GM19463 (cell line): ENCODE measurements around the gene SPA17.

Source experiments
- ATAC-seq: cut with Tn5 transposase; IDR thresholded peaks from one replicate; pipeline ENCODE4 v1.9.1; 2021; ENCODE audit warnings: mild to moderate bottlenecking, moderate library complexity; ENCODE audit not compliant: unreplicated experiment

SPA17 gene

GRCh38 chr11:124722176-124722575, 48.5 kb downstream of the SPA17 start:
- ATAC-seq, result no peak

- peak; percentile 94 for ATAC-seq
Measured at GRCh38 chr11:124724979-124725718, 51.4 kb downstream of the SPA17 start.

GRCh38 chr11:124725719-124726105, 52.0 kb downstream of the SPA17 start:
- ATAC-seq, result no peak

- ATAC-seq, result no peak
Measured at GRCh38 chr11:124727474-124727873, 53.8 kb downstream of the SPA17 start.

- no peak for ATAC-seq
Measured at GRCh38 chr11:124728134-124728533, 54.4 kb downstream of the SPA17 start.

- no peak for ATAC-seq
Measured at GRCh38 chr11:124729571-124729970, 55.9 kb downstream of the SPA17 start.

GRCh38 chr11:124732230-124732629, 58.5 kb downstream of the SPA17 start:
- no peak for ATAC-seq

GRCh38 chr11:124736736-124737135, 63.0 kb downstream of the SPA17 start:
- ATAC-seq, result no peak

GRCh38 chr11:124737638-124738305, 64.1 kb downstream of the SPA17 start:
- no peak for ATAC-seq

- no peak for ATAC-seq
Measured at GRCh38 chr11:124738713-124739478, 65.2 kb downstream of the SPA17 start.

GRCh38 chr11:124739479-124740276, 66.0 kb downstream of the SPA17 start, which contains the start of gene NRGN:
Gene NRGN, plus strand, starts transcription at chr11:124739942. Its CDS starts 143 bp downstream, at chr11:124740085.
- ATAC-seq, result peak; percentile 99

- ATAC-seq, result peak; percentile 26
Measured at GRCh38 chr11:124740277-124740882, 66.7 kb downstream of the SPA17 start.

GRCh38 chr11:124742555-124742954, 68.9 kb downstream of the SPA17 start:
- no peak for ATAC-seq

GRCh38 chr11:124743050-124743449, 69.3 kb downstream of the SPA17 start:
- ATAC-seq, result no peak

GRCh38 chr11:124745270-124745834, 71.6 kb downstream of the SPA17 start:
- no peak for ATAC-seq

- peak; percentile 13 for ATAC-seq
Measured at GRCh38 chr11:124745835-124746620, 72.3 kb downstream of the SPA17 start.

GRCh38 chr11:124746621-124747243, 73.0 kb downstream of the SPA17 start:
- peak; percentile 95 for ATAC-seq
